Loucy (cell line): ENCODE data around the gene ADIG.

Experiments
- H2AFZ ChIP-seq: fragments of 200-600 bp; sonication (generic); 2 replicates; pipeline ENCODE4 v1.6.0; 2016; ENCODE audit warnings: antibody characterized with exemption, mild to moderate bottlenecking, low read length, moderate library complexity
- H3F3A ChIP-seq: fragments of 200-600 bp; 2 replicates; pipeline ENCODE4 v1.6.0; 2016; ENCODE audit warnings: antibody characterized with exemption, low read depth, mild to moderate bottlenecking
- H3K27me3 ChIP-seq: fragments of 200-600 bp; sonication (generic); 2 replicates; pipeline ENCODE4 v1.6.1; 2014; ENCODE audit warnings: low read length, mild to moderate bottlenecking; ENCODE audit not compliant: insufficient read depth, poor library complexity, severe bottlenecking
- H3K36me3 ChIP-seq: fragments of 200-600 bp; sonication (generic); 2 replicates; pipeline ENCODE4 v1.6.1; 2016; ENCODE audit warnings: low read length; ENCODE audit not compliant: insufficient read depth
- H3K4me1 ChIP-seq: fragments of 200-600 bp; sonication (generic); 2 replicates; pipeline ENCODE4 v1.5.1; 2014; ENCODE audit warnings: low read length, mild to moderate bottlenecking; ENCODE audit not compliant: insufficient read depth, poor library complexity, severe bottlenecking
- H3K4me2 ChIP-seq: fragments of 200-600 bp; sonication (generic); 2 replicates; pipeline ENCODE4 v1.6.0; 2014; ENCODE audit warnings: antibody characterized with exemption, low read length, low read depth, mild to moderate bottlenecking; ENCODE audit not compliant: poor library complexity, severe bottlenecking
- H3K4me3 ChIP-seq: fragments of 200-600 bp; sonication (generic); 2 replicates; pipeline ENCODE4 v1.5.1; 2014; ENCODE audit warnings: low read length, mild to moderate bottlenecking, mixed read lengths; ENCODE audit not compliant: poor library complexity, severe bottlenecking
- H3K79me2 ChIP-seq: fragments of 200-600 bp; sonication (generic); 2 replicates; pipeline ENCODE4 v1.6.1; 2014; ENCODE audit warnings: low read length; ENCODE audit not compliant: insufficient read depth
- H3K9ac ChIP-seq: fragments of 200-600 bp; sonication (generic); 2 replicates; pipeline ENCODE4 v1.6.0; 2014; ENCODE audit warnings: mild to moderate bottlenecking, low read depth, low read length, moderate library complexity; ENCODE audit not compliant: poor library complexity, severe bottlenecking
- H3K9me2 ChIP-seq: fragments of 200-600 bp; sonication (generic); replicated peaks from 2 replicates; pipeline ENCODE4 v1.6.1; 2016; ENCODE audit warnings: low read depth, low read length, mixed read lengths
- H3K9me3 ChIP-seq: fragments of 200-600 bp; sonication (generic); 2 replicates; pipeline ENCODE4 v1.6.1; 2014; ENCODE audit warnings: mild to moderate bottlenecking, antibody characterized with exemption, low read length, low read depth; ENCODE audit not compliant: insufficient read depth
- H4K20me1 ChIP-seq: fragments of 200-600 bp; sonication (generic); 2 replicates; pipeline ENCODE4 v1.6.0; 2014; ENCODE audit warnings: antibody characterized with exemption, low read length, mild to moderate bottlenecking; ENCODE audit not compliant: insufficient read depth, poor library complexity, severe bottlenecking
- CTCF ChIP-seq: fragments of 200-600 bp; sonication (generic); conservative IDR thresholded peaks from 2 replicates; pipeline ENCODE4 v1.5.1; 2014; ENCODE audit warnings: mild to moderate bottlenecking, antibody characterized with exemption, low read length
- EZH2phosphoT487 ChIP-seq: fragments of 200-600 bp; IDR thresholded peaks from 2 replicates; pipeline ENCODE4 v1.6.1; 2018; ENCODE audit warnings: antibody characterized with exemption, mild to moderate bottlenecking, moderate library complexity, borderline replicate concordance

ADIG gene

GRCh38 chr20:38610521-38610920 lies 29.5 kb downstream of the ADIG start:
- H3K4me3 ChIP-seq: no peak overlapping the region

DNA sequence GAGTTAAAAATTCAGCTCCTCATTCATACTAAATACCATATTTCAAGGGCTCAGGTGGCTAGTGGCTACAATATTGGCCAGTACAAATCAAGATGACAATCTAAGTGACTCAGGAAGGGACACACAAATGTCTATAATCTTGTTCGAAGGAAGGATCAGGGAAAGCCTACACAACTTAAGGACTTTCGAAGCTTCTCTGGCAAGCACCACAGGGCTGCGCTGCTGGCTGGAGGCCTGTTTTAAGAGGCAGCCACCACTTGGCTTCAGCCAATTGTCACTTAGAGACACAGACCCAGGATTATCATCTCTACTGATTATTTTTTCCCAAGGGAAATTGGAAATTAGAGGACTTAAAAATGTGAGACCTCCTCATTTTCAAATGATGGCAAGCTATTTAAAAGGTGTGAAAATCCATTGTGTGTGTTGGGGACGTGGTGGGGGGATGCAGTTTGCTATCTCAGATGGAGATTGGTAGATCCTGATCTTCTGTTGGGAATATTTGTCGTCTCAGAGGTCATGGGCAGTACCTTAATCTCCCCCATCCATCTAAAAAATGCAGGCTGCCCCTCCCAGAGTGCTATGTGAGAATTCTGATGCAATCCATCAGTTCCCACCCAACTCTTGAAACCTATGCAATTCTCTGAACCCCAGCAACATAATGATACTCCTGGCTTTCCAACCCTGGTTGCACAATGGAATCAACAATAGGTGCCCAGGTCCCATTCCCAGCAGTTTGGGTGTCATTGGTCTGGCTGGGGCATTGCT lies 31.9 kb downstream of the ADIG start:
- H3K4me1 ChIP-seq: no peaks in the 10 kb centered on the region
- H3K4me2 ChIP-seq: no peak overlapping the region
- no peak overlapping the region for H2AFZ ChIP-seq
- H3F3A ChIP-seq: no peaks in the 10 kb centered on the region
- no peaks in the 10 kb centered on the region for H3K79me2 ChIP-seq
- no peaks in the 10 kb centered on the region for H3K9me3 ChIP-seq
- TF ChIP-seq CTCF (no peak), EZH2phosphoT487 (no peak)
- H4K20me1 ChIP-seq: no peaks in the 10 kb centered on the region
- H3K27me3 ChIP-seq: no peaks in the 10 kb centered on the region
- H3K9me2 ChIP-seq: no peaks in the 10 kb centered on the region
- H3K4me3 ChIP-seq: no peak overlapping the region
- no peaks in the 10 kb centered on the region for H3K36me3 ChIP-seq
- H3K9ac ChIP-seq: no peak overlapping the region

More at GRCh38 chr20:38610521-38610920, 29.5 kb downstream of the ADIG start:
- no peaks in the 10 kb centered on the region for H4K20me1 ChIP-seq
- no peaks in the 10 kb centered on the region for H3K9me2 ChIP-seq
- H3K9me3 ChIP-seq: no peaks in the 10 kb centered on the region
- H3K79me2 ChIP-seq: no peaks in the 10 kb centered on the region
- no peak for TF ChIP-seq CTCF
- no peak for TF ChIP-seq EZH2phosphoT487
- H3K27me3 ChIP-seq: no peaks in the 10 kb centered on the region
- no peak overlapping the region for H3K4me2 ChIP-seq
- no peaks in the 10 kb centered on the region for H3K36me3 ChIP-seq
- H3F3A ChIP-seq: no peaks in the 10 kb centered on the region
- H3K4me1 ChIP-seq: no peaks in the 10 kb centered on the region
- H2AFZ ChIP-seq: no peak overlapping the region
- H3K9ac ChIP-seq: no peak overlapping the region

- Histone ChIP-seq H3K9ac (no peak overlapping the region), H2AFZ (no peak overlapping the region), H3K4me2 (no peak overlapping the region), H3K9me3 (no peaks in the 10 kb centered on the region), H3K27me3 (no peaks in the 10 kb centered on the region), H3K79me2 (no peaks in the 10 kb centered on the region), H3K4me1 (no peaks in the 10 kb centered on the region), H3K9me2 (no peaks in the 10 kb centered on the region), H3K4me3 (no peak overlapping the region), H3K36me3 (no peaks in the 10 kb centered on the region), H4K20me1 (no peaks in the 10 kb centered on the region), H3F3A (no peaks in the 10 kb centered on the region)
- no peak for TF ChIP-seq EZH2phosphoT487
- no peak for TF ChIP-seq CTCF
Measured at GRCh38 chr20:38615283-38615682, 34.3 kb downstream of the ADIG start.
